Tibial nerve (tissue), 4 donors: ENCODE data around the gene GEMIN8. TPM values are rescaled to one million over a fixed set of nuclear protein-coding genes. Genes with fewer than 3 reads are reported as not detected.

Experiments
- DNase-seq, 2 donors: peaks; one replicate each; pipeline ENCODE4 v3.0.0-alpha.2; 2019; ENCODE audit warnings: low spot score in 2 of 2
- H3K27ac ChIP-seq, 4 donors: fragments of 200-600 bp; sonication (generic) in 3 of 4; one replicate each; pipeline ENCODE4 v1.5.1; 2017 to 2019; ENCODE audit warnings: mild to moderate bottlenecking in 1 of 4
- H3K27me3 ChIP-seq, 2 donors: fragments of 200-600 bp; sonication (generic) in 1 of 2; one replicate each; pipeline versions ENCODE4 v1.5.1 to v1.6.0; 2017 to 2019
- H3K36me3 ChIP-seq, 3 donors: fragments of 200-600 bp; sonication (generic); one replicate each; pipeline ENCODE4 v1.5.1; 2018 to 2019
- H3K4me1 ChIP-seq, 4 donors: fragments of 200-600 bp; sonication (generic) in 3 of 4; one replicate each; pipeline ENCODE4 v1.5.1; 2017 to 2019
- H3K4me3 ChIP-seq, 4 donors: fragments of 200-600 bp; sonication (generic) in 3 of 4; one replicate each; pipeline ENCODE4 v1.5.1; 2017 to 2019; ENCODE audit warnings: mild to moderate bottlenecking in 1 of 4, moderate library complexity in 1 of 4
- H3K9me3 ChIP-seq, 4 donors: fragments of 200-600 bp; sonication (generic) in 3 of 4; one replicate each; pipeline ENCODE4 v1.5.1; 2017 to 2019
- CTCF ChIP-seq, 5 experiments: fragments of 200-600 bp in 3 of 5; fragments of 450-650 bp in 2 of 5; sonication (generic) in 3 of 5; IDR thresholded peaks; one replicate each; pipeline ENCODE4 v1.5.1; 2016 to 2019; ENCODE audit warnings: antibody characterized with exemption in 5 of 5, mild to moderate bottlenecking in 3 of 5, moderate library complexity in 2 of 5
- EP300 ChIP-seq, 2 donors: sonication (generic); formaldehyde crosslinking; IDR thresholded peaks; one replicate each; pipeline ENCODE4 v1.6.1; 2017; ENCODE audit warnings: antibody characterized with exemption in 2 of 2, mild to moderate bottlenecking in 1 of 2
- POLR2A ChIP-seq, 2 donors: fragments of 450-650 bp; IDR thresholded peaks; one replicate each; pipeline ENCODE4 v1.6.1; 2017; ENCODE audit warnings: antibody characterized with exemption in 2 of 2, mild to moderate bottlenecking in 2 of 2, moderate library complexity in 2 of 2
- WGBS, 2 donors: methylation state at CpG; one replicate each; pipeline ENCODE4 v1.1.5; 2018; 5-methylcytosine and 5-hydroxymethylcytosine counted together
- total RNA-seq, 4 donors: library from RNA; depleted of rRNA; stranded (reverse); fragments of >200 nt; gene quantifications; one replicate each; pipeline ENCODE4 v1.1.0, GENCODE V29; 2016

The GEMIN8 gene
- total RNA-seq, 4 donors from 2014 or later: 27.8 to 41.4 (median 37.9) TPM

GRCh38 chrX:14029039-14029424, 660 bp downstream of the GEMIN8 start:
- DNase-seq: no peak
- Histone ChIP-seq H3K4me3 (peak overlapping the region; percentile 58 to 70 (median 68)), H3K27ac (peak overlapping the region; percentile 76 to 91 (median 88)), H3K27me3 (peaks cover 0 to 11% of the 10 kb centered on the region in 2 donors), H3K4me1 (peaks cover 0 to 30% (median 14%) of the 10 kb centered on the region in 4 donors), H3K9me3 (no peaks in the 10 kb centered on the region), H3K36me3 (no peaks in the 10 kb centered on the region)
- no peak for TF ChIP-seq POLR2A (IDR thresholded peaks at IDR 0.05)
- TF ChIP-seq CTCF (IDR thresholded peaks at IDR 0.05): no peak
- no peak for TF ChIP-seq EP300 (IDR thresholded peaks at IDR 0.05)
- WGBS, 2 donors: 6 to 20% methylated on average over 7 of the region's 7 CpGs

- no peak for TF ChIP-seq POLR2A (IDR thresholded peaks at IDR 0.05)
- no peak for TF ChIP-seq EP300 (IDR thresholded peaks at IDR 0.05)
- no peak for TF ChIP-seq CTCF (IDR thresholded peaks at IDR 0.05)
- peak overlapping the region; percentile 76 to 91 (median 88) for H3K27ac ChIP-seq
- no peak for DNase-seq
- H3K9me3 ChIP-seq: no peaks in the 10 kb centered on the region
- 24 to 33% methylated on average over 3 of the region's 3 CpGs for WGBS, 2 donors
- no peak overlapping the region for H3K4me3 ChIP-seq
- peaks cover 0 to 30% (median 14%) of the 10 kb centered on the region in 4 donors for H3K4me1 ChIP-seq
- H3K36me3 ChIP-seq: no peaks in the 10 kb centered on the region
- peaks cover 0 to 5% of the 10 kb centered on the region in 2 donors for H3K27me3 ChIP-seq
Measured at GRCh38 chrX:14028473-14028872, 1.2 kb downstream of the GEMIN8 start.

- Histone ChIP-seq H3K27me3 (no peaks in the 10 kb centered on the region), H3K9me3 (no peaks in the 10 kb centered on the region), H3K36me3 (no peaks in the 10 kb centered on the region), H3K27ac (peak overlapping the region; percentile 76 to 91 (median 88)), H3K4me1 (peaks cover 0 to 30% (median 14%) of the 10 kb centered on the region in 4 donors), H3K4me3 (no peak overlapping the region)
- no peak for DNase-seq
- no peak for TF ChIP-seq POLR2A (IDR thresholded peaks at IDR 0.05)
- peak in 1 of 2 donors; percentile 61 for TF ChIP-seq EP300 (IDR thresholded peaks at IDR 0.05)
- no peak for TF ChIP-seq CTCF (IDR thresholded peaks at IDR 0.05)
Measured at GRCh38 chrX:14027511-14028019, 2.1 kb downstream of the GEMIN8 start.

- TF ChIP-seq EP300 (IDR thresholded peaks at IDR 0.05) (no peak), CTCF (IDR thresholded peaks at IDR 0.05) (no peak), POLR2A (IDR thresholded peaks at IDR 0.05) (no peak)
- H3K4me3 ChIP-seq: no peak overlapping the region
- H3K36me3 ChIP-seq: no peaks in the 10 kb centered on the region
- peaks cover 0 to 30% (median 13%) of the 10 kb centered on the region in 4 donors for H3K4me1 ChIP-seq
- H3K27me3 ChIP-seq: no peaks in the 10 kb centered on the region
- 17 to 52% methylated on average over 1 of the region's 1 CpG for WGBS, 2 donors
- H3K27ac ChIP-seq: peak overlapping the region in 3 of 4 donors; percentile 37 to 91 (median 91)
- no peak for DNase-seq
- no peaks in the 10 kb centered on the region for H3K9me3 ChIP-seq
Measured at GRCh38 chrX:14027036-14027435, 2.7 kb downstream of the GEMIN8 start.

- WGBS, 2 donors: 41 to 51% methylated on average over 7 of the region's 7 CpGs
- no peak for TF ChIP-seq CTCF (IDR thresholded peaks at IDR 0.05)
- no peak for TF ChIP-seq EP300 (IDR thresholded peaks at IDR 0.05)
- no peak for TF ChIP-seq POLR2A (IDR thresholded peaks at IDR 0.05)
- peak overlapping the region; percentile 37 to 91 (median 66) for H3K27ac ChIP-seq
- no peak overlapping the region for H3K4me3 ChIP-seq
- H3K36me3 ChIP-seq: no peaks in the 10 kb centered on the region
- H3K27me3 ChIP-seq: no peaks in the 10 kb centered on the region
- H3K4me1 ChIP-seq: peaks cover 0 to 30% (median 11%) of the 10 kb centered on the region in 4 donors
- no peak for DNase-seq
- H3K9me3 ChIP-seq: no peaks in the 10 kb centered on the region
Measured at GRCh38 chrX:14026121-14026520, 3.6 kb downstream of the GEMIN8 start.
